Neural progenitor cell (in vitro differentiated cells): ENCODE results near the gene HOMER2. TPM values are rescaled to one million over a fixed set of nuclear protein-coding genes. Genes with fewer than 3 reads are reported as not detected.

Experiments
- DNase-seq: peaks from one replicate; pipeline ENCODE4 v3.0.0-alpha.2; 2016; ENCODE audit warnings: low spot score
- H2AFZ ChIP-seq: fragments of 200-600 bp; sonication (generic); replicated peaks from 2 replicates; pipeline ENCODE4 v1.6.1; 2016; ENCODE audit warnings: antibody characterized with exemption
- H3F3A ChIP-seq: fragments of 200-600 bp; sonication (generic); 2 replicates; pipeline ENCODE4 v1.6.1; 2016; ENCODE audit warnings: antibody characterized with exemption, low read depth
- H3K27ac ChIP-seq: fragments of 200-600 bp; sonication (generic); 2 replicates; pipeline ENCODE4 v1.5.1; 2016; ENCODE audit warnings: mild to moderate bottlenecking
- H3K27me3 ChIP-seq: fragments of 200-600 bp; sonication (generic); 2 replicates; pipeline ENCODE4 v1.6.1; 2016; ENCODE audit warnings: mild to moderate bottlenecking, moderate library complexity
- H3K36me3 ChIP-seq: fragments of 200-600 bp; sonication (generic); 2 replicates; pipeline ENCODE4 v1.5.1; 2016
- H3K4me1 ChIP-seq: fragments of 200-600 bp; sonication (generic); 2 replicates; pipeline ENCODE4 v1.6.1; 2016; ENCODE audit warnings: mixed run types
- H3K4me2 ChIP-seq: fragments of 200-600 bp; sonication (generic); 2 replicates; pipeline ENCODE4 v1.6.1; 2016
- H3K4me3 ChIP-seq: fragments of 200-600 bp; sonication (generic); 2 replicates; pipeline ENCODE4 v1.5.1; 2016
- H3K79me2 ChIP-seq: fragments of 200-600 bp; sonication (generic); 2 replicates; pipeline ENCODE4 v1.6.1; 2016; ENCODE audit warnings: low read depth
- H3K9ac ChIP-seq: fragments of 200-600 bp; sonication (generic); 2 replicates; pipeline ENCODE4 v1.6.1; 2016
- H3K9me3 ChIP-seq: fragments of 200-600 bp; sonication (generic); 2 replicates; pipeline ENCODE4 v1.5.1; 2016; ENCODE audit warnings: low read depth
- H4K20me1 ChIP-seq: fragments of 200-600 bp; sonication (generic); 2 replicates; pipeline ENCODE4 v1.6.1; 2016; ENCODE audit warnings: low read depth
- H3K27ac Mint-ChIP-seq: 3 replicates; pipeline ENCODE4 v1.8.0; 2021; ENCODE audit warnings: mixed read lengths
- H3K27me3 Mint-ChIP-seq: 2 replicates; pipeline ENCODE4 v1.8.0; 2022; ENCODE audit warnings: low read depth, mild to moderate bottlenecking, inconsistent platforms, moderate library complexity, mixed read lengths; ENCODE audit not compliant: insufficient read depth
- H3K36me3 Mint-ChIP-seq: 3 replicates; pipeline ENCODE4 v1.8.0; 2021; ENCODE audit warnings: mixed read lengths
- H3K4me1 Mint-ChIP-seq: 3 replicates; pipeline ENCODE4 v1.8.0; 2021; ENCODE audit warnings: mixed read lengths
- H3K4me3 Mint-ChIP-seq: 3 replicates; pipeline ENCODE4 v1.8.0; 2021; ENCODE audit warnings: mild to moderate bottlenecking, moderate library complexity, mixed read lengths
- H3K9me3 Mint-ChIP-seq: 3 replicates; pipeline ENCODE4 v1.8.0; 2020; ENCODE audit warnings: mixed read lengths
- EZH2 ChIP-seq: fragments of 200-600 bp; sonication (generic); IDR thresholded peaks from 2 replicates; pipeline ENCODE4 v1.6.1; 2017; ENCODE audit warnings: antibody characterized with exemption, mild to moderate bottlenecking, moderate library complexity
- EZH2phosphoT487 ChIP-seq: fragments of 200-600 bp; sonication (generic); IDR thresholded peaks from 2 replicates; pipeline ENCODE4 v1.6.1; 2017; ENCODE audit warnings: antibody characterized with exemption
- total RNA-seq: library from RNA; depleted of rRNA; stranded (reverse); fragments of >200 nt; gene quantifications from 2 replicates; pipeline ENCODE4 v1.2.3, GENCODE V29; 2015; ENCODE audit warnings: low replicate concordance
- TF ChIP-seq, protein P1 (sequence below): fragments of 200-600 bp; sonication (generic); IDR thresholded peaks from 2 replicates; pipeline ENCODE4 v1.5.1; 2017; ENCODE audit warnings: antibody characterized with exemption, mild to moderate bottlenecking

Gene HOMER2
- total RNA-seq, 1 donor from 2014 or later, result 259 TPM

DNA sequence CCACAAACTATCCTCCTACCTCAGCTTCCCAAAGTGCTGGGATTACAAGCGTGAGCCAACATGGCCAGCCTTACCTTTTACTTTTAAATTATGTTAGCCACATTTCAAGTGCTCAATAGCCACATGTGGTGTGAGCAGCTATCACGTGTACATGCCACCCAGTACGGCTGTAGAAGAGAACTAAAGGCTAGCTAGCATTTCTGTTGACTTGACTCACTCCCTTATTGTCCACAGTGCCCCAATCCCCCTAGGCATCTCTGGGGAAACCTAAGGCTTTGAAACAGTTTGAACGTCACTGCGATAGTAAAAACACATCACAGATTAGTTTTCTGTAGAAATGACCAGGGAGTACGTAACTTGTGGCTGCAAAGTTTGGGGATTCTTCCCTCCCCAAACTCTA, 46.9 kb upstream of the HOMER2 start:
- no peak for DNase-seq
- Histone ChIP-seq H3K4me3 (no peak overlapping the region), H4K20me1 (no peaks in the 10 kb centered on the region), H3K79me2 (no peaks in the 10 kb centered on the region), H3F3A (no peaks in the 10 kb centered on the region), H2AFZ (no peak overlapping the region), H3K4me2 (no peak overlapping the region), H3K27me3 (no peaks in the 10 kb centered on the region), H3K36me3 (no peaks in the 10 kb centered on the region), H3K27ac (no peak overlapping the region), H3K4me1 (no peaks in the 10 kb centered on the region), H3K9ac (no peak overlapping the region), H3K9me3 (no peaks in the 10 kb centered on the region)
- Mint-ChIP-seq H3K36me3 (peaks cover 6% of the 10 kb centered on the region), H3K27me3 (peaks cover 3% of the 10 kb centered on the region), H3K9me3 (peaks cover 4% of the 10 kb centered on the region), H3K4me3 (no peak overlapping the region), H3K4me1 (peaks cover 6% of the 10 kb centered on the region), H3K27ac (no peak overlapping the region)
- TF ChIP-seq, protein P1, sequence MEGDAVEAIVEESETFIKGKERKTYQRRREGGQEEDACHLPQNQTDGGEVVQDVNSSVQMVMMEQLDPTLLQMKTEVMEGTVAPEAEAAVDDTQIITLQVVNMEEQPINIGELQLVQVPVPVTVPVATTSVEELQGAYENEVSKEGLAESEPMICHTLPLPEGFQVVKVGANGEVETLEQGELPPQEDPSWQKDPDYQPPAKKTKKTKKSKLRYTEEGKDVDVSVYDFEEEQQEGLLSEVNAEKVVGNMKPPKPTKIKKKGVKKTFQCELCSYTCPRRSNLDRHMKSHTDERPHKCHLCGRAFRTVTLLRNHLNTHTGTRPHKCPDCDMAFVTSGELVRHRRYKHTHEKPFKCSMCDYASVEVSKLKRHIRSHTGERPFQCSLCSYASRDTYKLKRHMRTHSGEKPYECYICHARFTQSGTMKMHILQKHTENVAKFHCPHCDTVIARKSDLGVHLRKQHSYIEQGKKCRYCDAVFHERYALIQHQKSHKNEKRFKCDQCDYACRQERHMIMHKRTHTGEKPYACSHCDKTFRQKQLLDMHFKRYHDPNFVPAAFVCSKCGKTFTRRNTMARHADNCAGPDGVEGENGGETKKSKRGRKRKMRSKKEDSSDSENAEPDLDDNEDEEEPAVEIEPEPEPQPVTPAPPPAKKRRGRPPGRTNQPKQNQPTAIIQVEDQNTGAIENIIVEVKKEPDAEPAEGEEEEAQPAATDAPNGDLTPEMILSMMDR, result no peak
- TF ChIP-seq EZH2 (no peak), EZH2phosphoT487 (no peak)

DNA sequence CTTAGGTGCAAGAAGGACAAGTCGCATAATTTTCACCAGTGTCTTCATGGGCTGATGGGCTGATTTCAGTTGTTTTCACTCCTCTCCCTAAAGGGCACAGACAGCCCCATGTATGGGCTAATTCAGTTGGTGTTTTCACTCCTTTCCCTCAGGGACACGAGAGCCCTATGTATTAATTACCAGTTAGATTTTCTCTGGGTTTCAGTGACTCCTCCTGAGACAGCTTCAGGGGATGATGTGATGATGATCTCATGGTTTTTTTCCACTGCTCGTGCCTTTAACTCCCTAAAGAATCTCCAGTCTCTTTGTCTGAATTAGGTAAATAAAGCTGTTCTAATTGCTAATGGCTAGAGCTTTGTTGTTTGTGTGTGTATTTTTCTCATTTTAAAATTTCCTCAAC, 43.4 kb upstream of the HOMER2 start:
- no peak overlapping the region for H3K4me3 ChIP-seq
- no peak for DNase-seq
- no peaks in the 10 kb centered on the region for H3K27me3 ChIP-seq
- H3K27ac Mint-ChIP-seq, result peak overlapping the region; percentile 57
- H3K9me3 Mint-ChIP-seq, result peaks cover 4% of the 10 kb centered on the region
- H3K4me2 ChIP-seq, result no peak overlapping the region
- H3K36me3 ChIP-seq, result no peaks in the 10 kb centered on the region
- TF ChIP-seq EZH2, result no peak
- no peak for TF ChIP-seq EZH2phosphoT487
- TF ChIP-seq, protein P1, result no peak
- peaks cover 6% of the 10 kb centered on the region for H3K36me3 Mint-ChIP-seq
- no peaks in the 10 kb centered on the region for H4K20me1 ChIP-seq
- no peak overlapping the region for H3K4me3 Mint-ChIP-seq
- H3K4me1 Mint-ChIP-seq, result peaks cover 6% of the 10 kb centered on the region
- H2AFZ ChIP-seq, result no peak overlapping the region
- no peaks in the 10 kb centered on the region for H3K4me1 ChIP-seq
- no peak overlapping the region for H3K9ac ChIP-seq
- peaks cover 8% of the 10 kb centered on the region for H3F3A ChIP-seq
- H3K27me3 Mint-ChIP-seq, result peaks cover 3% of the 10 kb centered on the region
- H3K9me3 ChIP-seq, result no peaks in the 10 kb centered on the region
- no peak overlapping the region for H3K27ac ChIP-seq
- no peaks in the 10 kb centered on the region for H3K79me2 ChIP-seq

DNA sequence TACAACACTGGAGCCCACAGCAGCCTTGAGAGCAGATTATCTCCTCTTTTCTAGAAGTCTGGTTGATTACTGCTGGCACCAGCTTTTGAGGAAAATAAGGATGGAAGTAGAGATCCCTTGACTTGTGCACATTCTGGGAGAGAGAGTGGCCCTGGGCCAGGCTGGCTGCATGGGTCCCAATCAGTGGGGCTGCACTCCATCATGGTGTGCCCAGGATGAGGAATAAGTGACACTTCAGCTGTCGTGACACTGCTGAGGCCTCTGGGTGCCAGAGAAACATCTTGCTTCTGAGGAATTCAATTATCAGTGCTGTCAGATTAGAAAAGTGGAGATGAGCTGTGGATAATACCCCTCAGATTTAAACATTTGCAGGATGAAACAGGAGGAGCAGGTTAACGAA, 42.6 kb upstream of the HOMER2 start:
- Histone ChIP-seq H3K79me2 (no peaks in the 10 kb centered on the region), H3K4me2 (no peak overlapping the region), H4K20me1 (no peaks in the 10 kb centered on the region), H3K36me3 (no peaks in the 10 kb centered on the region), H3F3A (peaks cover 8% of the 10 kb centered on the region), H3K4me1 (no peaks in the 10 kb centered on the region), H3K9me3 (no peaks in the 10 kb centered on the region), H3K9ac (no peak overlapping the region), H2AFZ (no peak overlapping the region), H3K27me3 (no peaks in the 10 kb centered on the region), H3K4me3 (no peak overlapping the region), H3K27ac (no peak overlapping the region)
- peaks cover 2% of the 10 kb centered on the region for H3K4me1 Mint-ChIP-seq
- no peak for DNase-seq
- TF ChIP-seq, protein P1, result no peak
- TF ChIP-seq EZH2, result no peak
- H3K4me3 Mint-ChIP-seq, result no peak overlapping the region
- H3K9me3 Mint-ChIP-seq, result peaks cover 4% of the 10 kb centered on the region
- H3K27me3 Mint-ChIP-seq, result peaks cover 3% of the 10 kb centered on the region
- H3K36me3 Mint-ChIP-seq, result peaks cover 6% of the 10 kb centered on the region
- no peak overlapping the region for H3K27ac Mint-ChIP-seq
